HAP-1 (cell line): ENCODE measurements around the gene TRPM4.
"Not testable (repeated sequence)": the region's sequence is repeated elsewhere in the genome, so short reads cannot be mapped to it uniquely, and the experiment has no call there.

Experiments used
- DNase-seq, 2 experiments: peaks; one replicate each; pipeline ENCODE4 v3.0.0-alpha.2; 2016 to 2020; ENCODE audit warnings: low spot score in 2 of 2
- H3K27me3 ChIP-seq: fragments of 250-450 bp; sonication (Bioruptor Pico); 2 replicates; pipeline ENCODE4 v1.5.1; 2020; ENCODE audit warnings: low read depth, mild to moderate bottlenecking, moderate library complexity
- H3K36me3 ChIP-seq: fragments of 250-450 bp; sonication (Bioruptor Pico); replicated peaks from 2 replicates; pipeline ENCODE4 v1.5.1; 2020; ENCODE audit warnings: mild to moderate bottlenecking
- H3K4me1 ChIP-seq: fragments of 250-450 bp; sonication (Bioruptor Pico); 2 replicates; pipeline ENCODE4 v1.5.1; 2020; ENCODE audit warnings: mild to moderate bottlenecking
- H3K4me3 ChIP-seq: fragments of 250-450 bp; sonication (Bioruptor Pico); 2 replicates; pipeline ENCODE4 v1.5.1; 2020; ENCODE audit warnings: mild to moderate bottlenecking, moderate library complexity
- H3K9me3 ChIP-seq: fragments of 250-450 bp; sonication (Bioruptor Pico); 2 replicates; pipeline ENCODE4 v1.5.1; 2020; ENCODE audit warnings: mild to moderate bottlenecking, moderate library complexity
- in situ Hi-C: fragments of 300-500 bp; cut with MboI; formaldehyde crosslinking; loops from 3 replicates; pipeline ENCODE4 v1.14.3; 2020; ENCODE audit warnings: low sequenced_read_pairs, inconsistent platforms, mixed read lengths

The TRPM4 gene

DNA sequence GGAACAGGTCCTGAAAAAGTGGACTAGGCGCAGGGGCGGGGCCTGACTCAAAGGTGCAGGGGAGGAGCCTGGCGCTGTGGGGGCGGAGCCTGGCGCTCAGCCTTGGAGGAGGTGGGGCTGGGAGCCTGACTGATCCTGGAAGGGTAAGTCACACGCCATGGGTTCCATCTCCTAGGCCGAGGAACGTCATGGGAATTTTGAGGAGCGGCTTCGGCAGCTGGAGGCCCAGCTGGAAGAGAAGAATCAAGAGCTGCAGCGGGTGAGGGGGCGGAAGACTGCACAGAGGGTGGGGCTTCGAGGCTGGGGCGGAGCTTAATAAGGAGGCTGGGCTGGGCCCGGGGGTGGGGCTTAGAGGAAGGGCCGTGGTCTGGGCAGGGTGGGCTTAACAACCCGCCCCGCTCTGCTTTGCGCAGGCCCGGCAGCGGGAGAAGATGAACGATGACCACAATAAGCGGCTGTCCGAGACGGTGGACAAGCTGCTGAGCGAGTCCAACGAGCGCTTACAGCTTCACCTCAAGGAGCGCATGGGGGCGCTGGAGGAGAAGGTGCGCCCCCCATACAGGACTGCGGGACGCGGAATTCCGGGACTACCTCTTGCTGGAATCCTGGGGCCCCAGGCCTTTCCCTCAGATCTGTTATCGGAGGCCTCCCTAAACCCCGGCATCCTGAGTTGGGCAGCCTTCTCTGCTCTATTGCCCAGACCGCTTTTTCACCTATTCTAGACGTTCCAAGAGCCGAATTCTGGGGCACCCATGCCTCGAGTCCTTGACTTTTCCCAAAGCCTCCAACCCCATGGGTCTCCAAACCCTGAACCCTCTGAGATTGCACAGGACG lies 23.8 kb upstream of the TRPM4 start:
- no peaks in the 10 kb centered on the region for H3K9me3 ChIP-seq
- no peak for DNase-seq
- in situ Hi-C loops, result no loop called here
- H3K4me3 ChIP-seq, result no peak overlapping the region
- peaks cover 26% of the 10 kb centered on the region for H3K36me3 ChIP-seq
- H3K27me3 ChIP-seq, result no peaks in the 10 kb centered on the region
- H3K4me1 ChIP-seq, result peaks cover under 1% of the 10 kb centered on the region

- Histone ChIP-seq H3K9me3 (no peaks in the 10 kb centered on the region), H3K4me1 (no peaks in the 10 kb centered on the region), H3K27me3 (no peaks in the 10 kb centered on the region), H3K36me3 (peaks cover 26% of the 10 kb centered on the region), H3K4me3 (no peak overlapping the region)
- DNase-seq, result no peak
- in situ Hi-C loops, result no loop called here
These were observed 21.9 kb upstream of the TRPM4 start for GRCh38 chr19:49135686-49136085.

DNA sequence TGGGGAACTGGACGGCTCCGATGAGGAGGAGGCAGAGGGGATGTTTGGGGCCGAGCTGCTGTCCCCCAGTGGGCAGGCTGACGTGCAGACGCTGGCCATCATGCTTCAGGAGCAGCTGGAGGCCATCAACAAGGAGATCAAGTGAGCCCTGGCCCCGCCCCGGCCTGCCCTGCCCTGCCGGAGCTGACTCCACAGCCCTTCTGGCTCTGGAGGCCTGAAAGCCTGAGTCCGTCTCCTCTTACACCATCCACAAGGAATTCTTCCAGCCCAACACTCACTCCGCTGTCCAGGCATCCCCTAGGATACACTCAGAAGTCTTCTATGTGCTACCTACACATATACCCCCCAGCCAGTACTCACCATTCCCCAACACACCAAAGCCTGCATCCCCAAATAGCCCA lies 20.8 kb upstream of the TRPM4 start:
- peaks cover 31% of the 10 kb centered on the region for H3K36me3 ChIP-seq
- no peaks in the 10 kb centered on the region for H3K27me3 ChIP-seq
- H3K9me3 ChIP-seq, result no peaks in the 10 kb centered on the region
- H3K4me1 ChIP-seq, result no peaks in the 10 kb centered on the region
- in situ Hi-C loops, result no loop called here
- DNase-seq, result no peak
- H3K4me3 ChIP-seq, result no peak overlapping the region

DNA sequence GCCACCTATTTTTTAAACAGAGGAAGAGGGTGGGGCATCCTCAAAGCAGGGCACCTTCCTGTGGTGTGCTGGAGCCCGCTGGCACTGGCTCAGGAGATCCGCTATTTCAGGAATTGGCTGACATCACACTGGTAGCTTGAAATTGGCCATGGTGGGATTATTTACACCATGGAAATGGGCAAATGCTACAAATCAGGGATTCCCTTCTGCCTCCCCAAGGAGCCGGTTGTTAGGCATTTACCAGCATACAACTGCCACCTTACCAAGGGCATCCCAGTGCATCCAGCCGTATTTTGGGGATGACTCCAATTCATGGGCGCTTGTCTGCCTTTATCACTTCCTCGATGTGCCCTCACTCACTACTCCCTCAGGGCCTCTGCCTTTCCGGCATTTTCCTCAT lies 16.6 kb upstream of the TRPM4 start:
- no peak for DNase-seq
- in situ Hi-C loops, result no loop called here
- peaks cover 8% of the 10 kb centered on the region for H3K36me3 ChIP-seq
- H3K27me3 ChIP-seq, result no peaks in the 10 kb centered on the region
- no peaks in the 10 kb centered on the region for H3K9me3 ChIP-seq
- H3K4me3 ChIP-seq, result no peak overlapping the region
- peaks cover 5% of the 10 kb centered on the region; the same call in 1 of the 2 replicates for H3K4me1 ChIP-seq

- H3K4me3 ChIP-seq, result no peak overlapping the region
- in situ Hi-C loops, result no loop called here
- H3K9me3 ChIP-seq, result no peaks in the 10 kb centered on the region
- H3K27me3 ChIP-seq, result no peaks in the 10 kb centered on the region
- peaks cover 7% of the 10 kb centered on the region for H3K4me1 ChIP-seq
- peaks cover 7% of the 10 kb centered on the region; the same call in 1 of the 2 replicates for H3K36me3 ChIP-seq
- no peak for DNase-seq
These were observed 16.2 kb upstream of the TRPM4 start for GRCh38 chr19:49141352-49141751.

GRCh38 chr19:49142866-49143335 lies 14.7 kb upstream of the TRPM4 start:
- H3K4me1 ChIP-seq, result peaks cover 9% of the 10 kb centered on the region
- H3K9me3 ChIP-seq, result no peaks in the 10 kb centered on the region
- H3K27me3 ChIP-seq, result no peaks in the 10 kb centered on the region
- H3K4me3 ChIP-seq, result no peak overlapping the region
- peak in 1 of 2 experiments; percentile 56 for DNase-seq
- peaks cover 5% of the 10 kb centered on the region; the same call in 1 of the 2 replicates for H3K36me3 ChIP-seq
- in situ Hi-C loops, result no loop called here

- Histone ChIP-seq H3K9me3 (no peaks in the 10 kb centered on the region), H3K27me3 (no peaks in the 10 kb centered on the region), H3K4me3 (peak overlapping the region; percentile 26), H3K36me3 (peaks cover 5% of the 10 kb centered on the region; the same call in 1 of the 2 replicates), H3K4me1 (peaks cover 17% of the 10 kb centered on the region)
- in situ Hi-C loops, result no loop called here
- DNase-seq, result peak; percentile 71 to 96
These were observed 11.8 kb upstream of the TRPM4 start for GRCh38 chr19:49145573-49146407.

GRCh38 chr19:49146408-49146770 lies 11.2 kb upstream of the TRPM4 start:
- in situ Hi-C loops, DNase-seq, H3K9me3 ChIP-seq, H3K27me3 ChIP-seq, H3K36me3 ChIP-seq: not testable (repeated sequence)
- Histone ChIP-seq H3K4me3 (peak overlapping the region; percentile 26; the same call in 1 of the 2 replicates), H3K4me1 (peaks cover 22% of the 10 kb centered on the region)

DNA sequence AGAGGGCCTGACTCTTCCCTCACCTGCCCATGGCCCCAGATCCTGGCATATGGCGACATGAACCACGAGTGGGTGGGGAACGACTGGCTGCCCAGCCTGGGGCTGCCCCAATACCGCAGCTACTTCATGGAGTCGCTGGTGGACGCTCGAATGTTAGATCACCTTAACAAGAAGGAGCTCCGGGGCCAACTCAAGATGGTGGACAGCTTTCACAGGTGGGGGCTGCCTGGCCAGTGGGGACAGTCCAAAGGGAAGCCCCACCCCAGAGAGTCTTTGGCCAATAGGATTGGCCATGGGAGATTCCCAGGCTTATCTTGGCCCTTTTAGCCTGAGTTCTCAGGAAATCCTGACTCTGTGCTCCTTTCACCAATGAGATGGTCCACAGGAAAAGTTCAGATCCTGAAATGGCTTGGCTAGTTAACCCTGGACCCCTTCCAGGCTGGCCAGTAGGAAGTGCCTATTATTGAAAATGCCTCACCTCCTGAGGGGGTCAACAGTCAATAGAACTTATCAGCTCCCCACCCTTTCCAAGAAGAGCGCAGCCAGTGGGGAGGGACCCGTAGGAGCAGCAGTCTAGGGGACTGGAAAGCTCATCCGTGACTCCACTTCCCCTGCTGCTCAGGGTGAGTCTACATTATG lies 9.4 kb upstream of the TRPM4 start:
- no peak for DNase-seq
- H3K36me3 ChIP-seq, result no peaks in the 10 kb centered on the region
- in situ Hi-C loops, result no loop called here
- H3K9me3 ChIP-seq, result no peaks in the 10 kb centered on the region
- peaks cover 23% of the 10 kb centered on the region for H3K4me1 ChIP-seq
- H3K4me3 ChIP-seq, result peak overlapping the region; percentile 70; the same call in 1 of the 2 replicates
- H3K27me3 ChIP-seq, result no peaks in the 10 kb centered on the region

- peaks cover 23% of the 10 kb centered on the region for H3K4me1 ChIP-seq
- in situ Hi-C loops, result no loop called here
- H3K4me3 ChIP-seq, result peak overlapping the region; percentile 70
- no peaks in the 10 kb centered on the region for H3K9me3 ChIP-seq
- H3K27me3 ChIP-seq, result no peaks in the 10 kb centered on the region
- no peaks in the 10 kb centered on the region for H3K36me3 ChIP-seq
- peak; percentile 93 to 100 for DNase-seq
These were observed 8.6 kb upstream of the TRPM4 start for GRCh38 chr19:49148784-49149651.

DNA sequence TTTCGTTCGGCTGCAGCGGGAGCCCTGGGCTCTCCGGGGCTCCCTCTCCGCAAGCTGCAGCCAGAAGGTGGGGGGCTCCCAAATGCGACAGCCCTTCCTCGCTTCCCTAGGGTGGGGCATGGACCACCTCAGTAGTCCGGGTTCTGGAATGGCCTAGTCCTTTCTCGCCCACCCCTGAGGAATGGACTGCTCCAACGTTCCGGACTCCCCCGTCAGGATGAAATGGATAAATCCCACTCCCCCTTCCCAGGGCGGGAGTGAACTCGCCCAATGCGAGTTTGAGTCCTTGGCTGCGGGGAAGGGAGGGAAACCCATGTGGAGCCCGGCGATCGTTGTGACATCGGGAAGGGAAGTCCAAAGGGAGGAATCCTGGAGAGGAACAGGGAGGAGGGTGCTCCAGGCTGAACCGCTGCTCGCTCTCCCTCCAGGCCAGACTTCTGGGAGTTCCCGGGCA lies 7.9 kb upstream of the TRPM4 start:
- peak; percentile 52 to 89 for DNase-seq
- Histone ChIP-seq H3K36me3 (no peaks in the 10 kb centered on the region), H3K4me3 (peak overlapping the region; percentile 70), H3K27me3 (no peaks in the 10 kb centered on the region), H3K4me1 (peaks cover 23% of the 10 kb centered on the region), H3K9me3 (no peaks in the 10 kb centered on the region)
- in situ Hi-C loops, result no loop called here

DNA sequence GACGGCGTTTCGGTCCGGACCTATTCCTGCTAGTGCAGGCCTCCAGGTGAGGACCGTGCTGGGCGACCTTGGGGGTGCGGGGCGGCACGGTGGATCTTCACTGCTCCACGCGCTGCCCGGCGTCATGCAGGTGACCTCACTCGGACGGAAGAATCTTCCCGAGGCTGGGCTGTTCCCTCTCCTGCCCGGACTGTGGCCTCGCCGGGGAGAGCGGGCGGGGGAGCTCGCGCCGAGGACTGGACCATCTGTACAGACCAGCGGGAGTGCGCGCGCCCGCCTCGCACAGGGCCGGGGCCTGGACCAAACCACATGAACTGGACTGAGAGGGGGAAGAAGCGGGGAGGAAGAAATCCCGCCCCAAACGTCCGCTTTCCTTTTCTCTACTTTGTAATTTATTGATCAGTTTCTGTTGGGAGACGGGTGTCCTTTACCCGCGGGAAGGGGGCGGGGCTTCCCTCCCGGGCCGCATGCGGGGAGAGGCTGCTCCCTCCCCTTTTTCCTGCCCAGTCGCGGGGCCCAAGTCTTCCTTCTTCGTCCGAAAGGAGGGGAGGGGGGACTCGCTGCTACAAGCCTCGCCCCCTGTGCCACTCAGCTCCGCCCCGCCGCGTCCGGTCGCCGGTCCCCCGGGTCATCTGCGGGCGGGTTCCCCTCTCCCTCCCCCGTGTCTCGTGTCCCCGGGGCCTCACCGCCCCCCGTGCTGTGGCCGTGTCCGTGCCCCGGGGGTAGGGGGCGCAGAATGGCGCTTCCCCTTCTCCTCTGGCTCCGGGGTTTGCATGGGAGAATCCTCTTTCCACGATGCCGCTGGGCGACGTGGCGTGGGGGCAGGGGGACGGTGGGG lies 7.3 kb upstream of the TRPM4 start:
- in situ Hi-C loops, result no loop called here
- peaks cover 23% of the 10 kb centered on the region for H3K4me1 ChIP-seq
- no peaks in the 10 kb centered on the region for H3K27me3 ChIP-seq
- H3K9me3 ChIP-seq, result no peaks in the 10 kb centered on the region
- peak; percentile 85 to 96 for DNase-seq
- no peaks in the 10 kb centered on the region for H3K36me3 ChIP-seq
- peak overlapping the region; percentile 70 for H3K4me3 ChIP-seq
